ENCODE data around the gene LRMDA.

LRMDA gene

DNA sequence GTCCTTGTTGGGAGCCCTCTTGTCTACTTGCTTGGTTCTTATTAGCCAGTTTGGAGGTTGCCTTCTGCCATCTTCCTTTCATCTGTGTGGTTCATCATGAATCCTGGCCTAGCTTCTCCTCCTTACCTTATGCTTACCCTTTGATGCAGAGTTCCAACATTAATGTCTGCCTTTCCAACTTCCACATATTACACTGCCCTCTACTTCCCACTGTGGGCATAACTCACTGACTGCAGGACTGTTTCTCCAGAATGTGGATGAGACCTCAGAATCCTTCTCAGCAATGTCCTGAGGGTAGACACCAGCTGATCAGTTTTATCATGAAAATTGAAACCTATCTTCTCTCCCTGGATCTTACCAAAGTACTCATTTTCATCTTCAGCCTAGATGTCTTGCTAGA lies 491.0 kb downstream of the LRMDA start:
- H3K27me3 ChIP-seq (ENCODE audit: insufficient read depth, low read length), result no peaks in the 10 kb centered on the region

DNA sequence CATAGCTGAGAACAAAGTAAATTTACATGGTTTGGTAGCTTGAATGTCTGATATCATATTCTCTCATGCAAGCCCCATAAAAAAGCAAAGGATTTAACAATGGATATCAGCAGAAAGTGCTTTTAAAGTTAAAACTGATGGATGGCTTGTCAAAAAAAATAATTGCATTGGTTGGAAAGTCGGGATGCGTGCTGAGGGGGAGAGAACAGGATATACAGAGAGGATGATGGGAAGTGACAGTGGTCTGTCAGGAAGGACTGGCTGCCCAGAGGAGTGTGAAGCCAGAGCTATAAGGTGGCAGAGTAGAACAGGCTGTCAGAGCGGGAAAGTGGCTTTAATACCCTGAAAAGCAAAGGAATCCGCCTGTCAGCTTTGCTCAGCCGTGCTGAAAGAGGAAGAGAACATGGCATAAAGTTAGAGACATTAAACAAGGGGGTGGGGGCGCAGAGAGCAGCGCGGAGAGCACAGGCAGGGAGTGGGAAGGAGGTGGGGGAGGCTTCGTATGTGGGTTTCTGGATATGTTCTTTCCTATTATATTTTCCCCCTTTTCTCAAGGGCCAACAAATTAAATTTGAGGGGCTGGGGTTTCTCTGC lies 493.0 kb downstream of the LRMDA start:
- Histone ChIP-seq H3K36me3 (ENCODE audit: insufficient read depth, low read length) (no peaks in the 10 kb centered on the region), H3K27me3 (ENCODE audit: insufficient read depth, low read length) (no peaks in the 10 kb centered on the region)
- 85% methylated on average over 8 of the region's 9 CpGs for WGBS

More for the DNA sequence above, 491.0 kb downstream of the LRMDA start:
- no peaks in the 10 kb centered on the region for H3K4me1 ChIP-seq (ENCODE audit: insufficient read depth, low read length)
- no peaks in the 10 kb centered on the region for H3K9me3 ChIP-seq (ENCODE audit: insufficient read depth, low read depth, low read length)
- no peaks in the 10 kb centered on the region for H3K36me3 ChIP-seq (ENCODE audit: insufficient read depth, low read length)
- H3K27ac ChIP-seq (ENCODE audit: low read depth, low read length), result no peak overlapping the region
- no peak overlapping the region for H3K4me3 ChIP-seq (ENCODE audit: low read length)
- no peak overlapping the region for H3K9ac ChIP-seq (ENCODE audit: low read depth, low read length)

DNA sequence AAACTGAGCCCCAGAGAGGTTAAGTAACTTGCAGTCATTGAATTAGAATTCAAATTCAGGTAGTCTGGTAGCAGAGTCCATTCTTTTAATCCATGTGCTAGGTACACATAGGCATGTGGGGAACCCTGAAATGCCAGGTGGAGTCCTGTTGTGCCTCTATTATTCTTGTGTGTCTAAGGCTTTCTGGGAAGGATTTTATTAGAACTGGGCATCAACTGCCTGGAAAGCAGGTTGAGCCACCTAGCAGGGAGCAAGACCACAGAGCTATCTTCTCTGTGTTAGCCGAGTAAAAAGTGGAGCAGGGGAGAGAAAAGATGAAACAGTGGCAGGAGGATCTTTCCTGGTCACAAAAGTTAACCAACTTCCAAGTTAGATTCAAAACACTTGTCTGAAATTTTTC lies 494.6 kb downstream of the LRMDA start:
- H3K27me3 ChIP-seq (ENCODE audit: insufficient read depth, low read length), result no peaks in the 10 kb centered on the region
- no peak overlapping the region for H3K9ac ChIP-seq (ENCODE audit: low read depth, low read length)
- H3K4me3 ChIP-seq (ENCODE audit: low read length), result no peak overlapping the region
- H3K27ac ChIP-seq (ENCODE audit: low read depth, low read length), result no peak overlapping the region
- H3K36me3 ChIP-seq (ENCODE audit: insufficient read depth, low read length), result no peaks in the 10 kb centered on the region
- no peaks in the 10 kb centered on the region for H3K4me1 ChIP-seq (ENCODE audit: insufficient read depth, low read length)
- H3K9me3 ChIP-seq (ENCODE audit: insufficient read depth, low read depth, low read length), result no peaks in the 10 kb centered on the region
- 83% methylated on average over 1 of the region's 1 CpG for WGBS

More for the DNA sequence above, 493.0 kb downstream of the LRMDA start:
- Histone ChIP-seq H3K4me3 (ENCODE audit: low read length) (no peak overlapping the region), H3K4me1 (ENCODE audit: insufficient read depth, low read length) (no peaks in the 10 kb centered on the region), H3K27ac (ENCODE audit: low read depth, low read length) (no peak overlapping the region), H3K9me3 (ENCODE audit: insufficient read depth, low read depth, low read length) (no peaks in the 10 kb centered on the region), H3K9ac (ENCODE audit: low read depth, low read length) (no peak overlapping the region)

DNA sequence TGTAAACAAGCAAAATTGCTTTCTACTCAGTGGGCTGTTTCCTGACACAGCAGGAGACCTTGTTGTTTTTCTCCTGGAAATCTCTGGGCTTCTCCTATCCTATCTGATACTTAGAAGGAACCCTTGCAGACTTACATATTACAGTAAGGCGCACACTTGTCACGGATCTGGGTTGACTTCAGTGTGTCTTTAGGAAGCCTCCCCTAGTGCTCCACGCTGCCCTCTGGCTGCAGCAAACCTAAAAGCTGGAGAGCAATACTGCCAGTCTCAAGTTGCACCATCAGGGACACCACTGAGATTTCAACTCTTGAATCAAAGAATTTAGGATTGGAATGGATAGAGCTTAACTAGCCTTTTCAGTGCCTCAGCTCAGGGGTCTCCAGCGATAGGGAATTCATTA lies 495.3 kb downstream of the LRMDA start:
- WGBS, result 61% methylated on average over 4 of the region's 4 CpGs
- no peaks in the 10 kb centered on the region for H3K9me3 ChIP-seq (ENCODE audit: insufficient read depth, low read depth, low read length)
- H3K27me3 ChIP-seq (ENCODE audit: insufficient read depth, low read length), result no peaks in the 10 kb centered on the region
- no peak overlapping the region for H3K27ac ChIP-seq (ENCODE audit: low read depth, low read length)
- H3K36me3 ChIP-seq (ENCODE audit: insufficient read depth, low read length), result no peaks in the 10 kb centered on the region
- no peaks in the 10 kb centered on the region for H3K4me1 ChIP-seq (ENCODE audit: insufficient read depth, low read length)
- no peak overlapping the region for H3K4me3 ChIP-seq (ENCODE audit: low read length)
- H3K9ac ChIP-seq (ENCODE audit: low read depth, low read length), result no peak overlapping the region

- H3K9ac ChIP-seq (ENCODE audit: low read depth, low read length), result no peak overlapping the region
- H3K4me3 ChIP-seq (ENCODE audit: low read length), result no peak overlapping the region
- no peak overlapping the region for H3K27ac ChIP-seq (ENCODE audit: low read depth, low read length)
- H3K36me3 ChIP-seq (ENCODE audit: insufficient read depth, low read length), result no peaks in the 10 kb centered on the region
- H3K27me3 ChIP-seq (ENCODE audit: insufficient read depth, low read length), result no peaks in the 10 kb centered on the region; the same call in 1 of the 2 replicates
- WGBS, result 97% methylated on average over 5 of the region's 6 CpGs
- no peaks in the 10 kb centered on the region for H3K4me1 ChIP-seq (ENCODE audit: insufficient read depth, low read length)
- H3K9me3 ChIP-seq (ENCODE audit: insufficient read depth, low read depth, low read length), result no peaks in the 10 kb centered on the region
These were observed 496.8 kb downstream of the LRMDA start for GRCh38 chr10:75928231-75928630.

GRCh38 chr10:75929630-75930161 lies 498.3 kb downstream of the LRMDA start:
- Histone ChIP-seq H3K36me3 (ENCODE audit: insufficient read depth, low read length) (no peaks in the 10 kb centered on the region), H3K27me3 (ENCODE audit: insufficient read depth, low read length) (no peaks in the 10 kb centered on the region; the same call in 1 of the 2 replicates), H3K9ac (ENCODE audit: low read depth, low read length) (no peak overlapping the region), H3K27ac (ENCODE audit: low read depth, low read length) (no peak overlapping the region), H3K4me3 (ENCODE audit: low read length) (no peak overlapping the region), H3K9me3 (ENCODE audit: insufficient read depth, low read depth, low read length) (no peaks in the 10 kb centered on the region), H3K4me1 (ENCODE audit: insufficient read depth, low read length) (no peaks in the 10 kb centered on the region)
- WGBS, result 89% methylated on average over 2 of the region's 2 CpGs

DNA sequence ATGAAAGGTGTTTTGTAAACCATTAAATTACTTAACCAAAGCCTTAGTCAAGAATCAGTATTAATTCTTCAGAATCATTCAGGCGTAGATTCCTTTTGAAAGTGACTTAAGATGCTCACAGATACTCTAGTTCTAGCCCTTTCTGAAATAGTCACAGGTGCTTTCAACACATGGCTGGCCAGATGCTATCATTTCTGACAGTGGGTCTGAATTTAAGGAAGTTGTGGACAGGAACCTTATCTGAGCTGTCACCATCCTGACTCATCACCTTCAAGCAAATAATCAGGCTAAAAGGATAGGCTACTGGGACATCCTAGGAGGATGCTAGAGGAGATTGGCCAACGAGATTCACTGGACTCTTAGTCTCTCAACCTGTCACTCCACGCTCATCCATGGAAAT lies 501.5 kb downstream of the LRMDA start:
- H3K4me1 ChIP-seq (ENCODE audit: insufficient read depth, low read length), result 0 out of 2 replicates have a peak, but pooled peaks cover 4% of the 10 kb centered on the region
- 100% methylated on average over 3 of the region's 3 CpGs for WGBS
- H3K9me3 ChIP-seq (ENCODE audit: insufficient read depth, low read depth, low read length), result no peaks in the 10 kb centered on the region
- no peak overlapping the region for H3K27ac ChIP-seq (ENCODE audit: low read depth, low read length)
- no peaks in the 10 kb centered on the region for H3K36me3 ChIP-seq (ENCODE audit: insufficient read depth, low read length)
- H3K9ac ChIP-seq (ENCODE audit: low read depth, low read length), result no peak overlapping the region
- H3K27me3 ChIP-seq (ENCODE audit: insufficient read depth, low read length), result no peaks in the 10 kb centered on the region; the same call in 1 of the 2 replicates
- H3K4me3 ChIP-seq (ENCODE audit: low read length), result no peak overlapping the region

DNA sequence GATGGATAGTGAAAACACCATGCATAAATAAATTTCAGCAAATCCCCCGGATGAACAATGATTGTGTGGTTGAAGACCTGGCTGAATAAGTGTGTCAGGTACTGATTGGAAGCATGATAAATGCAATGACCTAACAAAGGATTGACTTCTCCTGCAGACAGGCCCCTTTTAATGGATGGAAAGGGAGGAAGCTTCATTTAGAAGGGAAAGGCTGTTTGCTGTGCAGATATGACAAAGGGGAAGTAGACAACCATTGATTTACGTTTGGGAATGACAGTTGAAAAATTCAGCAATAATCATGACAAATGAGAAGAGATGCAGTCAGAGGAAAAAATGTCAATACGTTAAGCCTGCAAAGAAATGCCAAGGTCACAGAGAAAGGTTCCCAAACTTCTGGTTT lies 503.8 kb downstream of the LRMDA start:
- Histone ChIP-seq H3K4me3 (ENCODE audit: low read length) (no peak overlapping the region), H3K9me3 (ENCODE audit: insufficient read depth, low read depth, low read length) (no peaks in the 10 kb centered on the region), H3K27ac (ENCODE audit: low read depth, low read length) (no peak overlapping the region), H3K9ac (ENCODE audit: low read depth, low read length) (no peak overlapping the region), H3K36me3 (ENCODE audit: insufficient read depth, low read length) (no peaks in the 10 kb centered on the region), H3K4me1 (ENCODE audit: insufficient read depth, low read length) (0 out of 2 replicates have a peak, but pooled peaks cover 4% of the 10 kb centered on the region), H3K27me3 (ENCODE audit: insufficient read depth, low read length) (no peaks in the 10 kb centered on the region; the same call in 1 of the 2 replicates)
- WGBS, result 88% methylated on average over 3 of the region's 3 CpGs

DNA sequence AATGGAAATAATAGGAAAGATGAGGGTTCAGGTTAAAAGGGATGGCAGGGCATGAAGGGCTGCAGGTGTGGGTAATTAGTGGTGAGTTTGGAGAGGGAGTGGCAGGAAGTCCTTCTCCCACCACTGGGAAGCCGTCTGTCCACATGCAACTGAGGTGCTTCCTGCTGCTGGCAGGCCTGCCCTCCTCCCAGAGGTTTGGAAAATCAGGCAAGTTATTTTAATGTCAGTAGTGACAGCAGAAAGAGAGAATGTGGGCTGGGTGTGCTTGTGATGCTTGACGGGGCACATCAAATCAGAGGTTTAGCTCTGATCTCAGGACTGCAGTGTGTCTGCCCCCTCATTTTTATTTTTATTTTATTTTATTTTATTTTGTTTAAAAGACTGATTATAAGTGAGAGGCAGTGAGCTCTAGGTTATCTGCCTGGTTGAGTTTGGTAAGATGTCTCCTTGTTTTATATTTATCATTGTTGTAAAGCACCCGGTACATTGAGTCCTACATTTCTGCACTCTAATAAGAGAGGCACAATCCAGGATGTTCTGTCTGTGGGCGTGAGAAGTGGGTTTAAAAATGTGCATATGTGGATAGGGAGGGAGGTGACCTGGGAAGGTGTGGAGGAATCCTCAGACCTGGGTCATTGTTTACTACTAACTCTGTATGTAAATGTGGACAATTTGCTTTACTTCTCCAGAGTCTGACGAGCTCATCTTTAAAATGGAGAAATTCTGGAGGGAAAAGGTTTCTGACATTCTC lies 504.4 kb downstream of the LRMDA start:
- H3K4me1 ChIP-seq (ENCODE audit: insufficient read depth, low read length), result 0 out of 2 replicates have a peak, but pooled peaks cover 4% of the 10 kb centered on the region
- 81% methylated on average over 5 of the region's 5 CpGs for WGBS
- H3K27ac ChIP-seq (ENCODE audit: low read depth, low read length), result no peak overlapping the region

DNA sequence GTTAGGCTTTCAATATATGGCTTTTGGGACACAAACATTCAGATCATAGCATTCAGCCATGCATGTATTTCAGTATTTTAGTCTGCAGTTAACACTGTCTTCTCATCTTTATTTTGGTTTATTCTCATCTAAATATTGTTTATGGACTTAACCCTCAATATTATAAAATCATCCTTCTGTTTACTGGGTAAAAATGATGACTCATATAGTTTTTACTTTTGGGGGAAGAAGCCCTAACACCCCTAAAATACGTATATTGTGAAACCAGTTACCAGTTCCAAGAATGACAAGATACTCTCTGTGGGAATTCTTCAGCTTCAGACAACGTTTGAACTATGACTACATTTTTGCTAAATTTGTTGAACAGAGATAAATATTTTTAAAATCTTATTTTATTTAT lies 505.4 kb downstream of the LRMDA start:
- no peaks in the 10 kb centered on the region; the same call in 1 of the 2 replicates for H3K27me3 ChIP-seq (ENCODE audit: insufficient read depth, low read length)
- H3K4me1 ChIP-seq (ENCODE audit: insufficient read depth, low read length), result 0 out of 2 replicates have a peak, but pooled peaks cover 4% of the 10 kb centered on the region
- no peak overlapping the region for H3K9ac ChIP-seq (ENCODE audit: low read depth, low read length)
- WGBS, result 100% methylated on average over 2 of the region's 2 CpGs
- no peak overlapping the region for H3K27ac ChIP-seq (ENCODE audit: low read depth, low read length)
- H3K4me3 ChIP-seq (ENCODE audit: low read length), result no peak overlapping the region
- no peaks in the 10 kb centered on the region for H3K9me3 ChIP-seq (ENCODE audit: insufficient read depth, low read depth, low read length)
- no peaks in the 10 kb centered on the region for H3K36me3 ChIP-seq (ENCODE audit: insufficient read depth, low read length)

More for the DNA sequence above, 504.4 kb downstream of the LRMDA start:
- H3K4me3 ChIP-seq (ENCODE audit: low read length), result no peak overlapping the region
- no peaks in the 10 kb centered on the region; the same call in 1 of the 2 replicates for H3K27me3 ChIP-seq (ENCODE audit: insufficient read depth, low read length)
- H3K9ac ChIP-seq (ENCODE audit: low read depth, low read length), result no peak overlapping the region
- H3K36me3 ChIP-seq (ENCODE audit: insufficient read depth, low read length), result no peaks in the 10 kb centered on the region
- H3K9me3 ChIP-seq (ENCODE audit: insufficient read depth, low read depth, low read length), result no peaks in the 10 kb centered on the region

GRCh38 chr10:75937823-75938222 lies 506.4 kb downstream of the LRMDA start:
- Histone ChIP-seq H3K36me3 (ENCODE audit: insufficient read depth, low read length) (no peaks in the 10 kb centered on the region), H3K9me3 (ENCODE audit: insufficient read depth, low read depth, low read length) (no peaks in the 10 kb centered on the region), H3K27ac (ENCODE audit: low read depth, low read length) (no peak overlapping the region), H3K4me3 (ENCODE audit: low read length) (no peak overlapping the region), H3K9ac (ENCODE audit: low read depth, low read length) (no peak overlapping the region), H3K27me3 (ENCODE audit: insufficient read depth, low read length) (no peaks in the 10 kb centered on the region; the same call in 1 of the 2 replicates), H3K4me1 (ENCODE audit: insufficient read depth, low read length) (0 out of 2 replicates have a peak, but pooled peaks cover 4% of the 10 kb centered on the region)
- WGBS, result 95% methylated on average over 2 of the region's 2 CpGs
